Measurements from ENCODE around the gene CACNA2D2.

DNA sequence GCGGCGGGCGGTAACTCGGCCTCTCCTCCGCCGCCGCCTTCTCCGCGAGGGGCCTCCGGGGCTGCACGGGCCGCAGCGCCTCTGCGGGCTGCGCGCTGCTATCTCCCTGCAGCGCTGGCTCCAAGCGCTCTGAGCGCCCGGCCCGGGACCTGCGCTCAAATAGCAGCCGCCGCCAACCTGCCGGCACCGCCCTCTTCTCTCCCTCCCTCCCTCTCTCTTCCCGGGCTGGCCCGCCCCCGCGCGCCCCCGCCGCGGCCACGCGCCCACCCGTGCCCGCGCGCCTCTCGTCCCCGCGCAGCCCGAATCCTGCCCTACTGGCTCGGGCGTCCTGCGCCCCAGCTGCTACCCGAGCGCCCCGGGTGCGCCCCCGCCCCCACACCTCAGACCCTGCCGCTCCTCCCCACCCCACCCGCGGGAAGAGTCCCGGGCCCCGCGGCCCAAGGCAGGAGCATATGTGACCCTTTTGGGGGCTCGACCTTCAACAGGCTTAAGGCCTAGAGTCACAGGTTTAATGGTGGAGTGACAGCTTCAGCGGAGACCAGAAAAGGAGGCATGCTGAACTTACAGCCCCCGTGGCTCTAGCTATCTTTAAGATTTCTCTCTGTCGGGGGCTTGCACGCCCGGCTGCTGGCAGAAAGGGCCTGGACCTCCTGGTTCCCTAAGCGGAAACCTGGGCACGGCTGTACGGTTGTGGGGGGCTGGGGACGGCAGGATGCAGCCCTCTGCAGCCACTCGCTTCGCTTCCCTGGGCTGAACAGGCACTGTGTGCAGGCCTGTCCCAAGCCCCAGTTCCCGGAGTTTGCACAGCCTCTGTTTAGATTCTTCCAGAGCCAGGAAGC lies at the start of gene CACNA2D2:
- TF ChIP-seq, protein P1, sequence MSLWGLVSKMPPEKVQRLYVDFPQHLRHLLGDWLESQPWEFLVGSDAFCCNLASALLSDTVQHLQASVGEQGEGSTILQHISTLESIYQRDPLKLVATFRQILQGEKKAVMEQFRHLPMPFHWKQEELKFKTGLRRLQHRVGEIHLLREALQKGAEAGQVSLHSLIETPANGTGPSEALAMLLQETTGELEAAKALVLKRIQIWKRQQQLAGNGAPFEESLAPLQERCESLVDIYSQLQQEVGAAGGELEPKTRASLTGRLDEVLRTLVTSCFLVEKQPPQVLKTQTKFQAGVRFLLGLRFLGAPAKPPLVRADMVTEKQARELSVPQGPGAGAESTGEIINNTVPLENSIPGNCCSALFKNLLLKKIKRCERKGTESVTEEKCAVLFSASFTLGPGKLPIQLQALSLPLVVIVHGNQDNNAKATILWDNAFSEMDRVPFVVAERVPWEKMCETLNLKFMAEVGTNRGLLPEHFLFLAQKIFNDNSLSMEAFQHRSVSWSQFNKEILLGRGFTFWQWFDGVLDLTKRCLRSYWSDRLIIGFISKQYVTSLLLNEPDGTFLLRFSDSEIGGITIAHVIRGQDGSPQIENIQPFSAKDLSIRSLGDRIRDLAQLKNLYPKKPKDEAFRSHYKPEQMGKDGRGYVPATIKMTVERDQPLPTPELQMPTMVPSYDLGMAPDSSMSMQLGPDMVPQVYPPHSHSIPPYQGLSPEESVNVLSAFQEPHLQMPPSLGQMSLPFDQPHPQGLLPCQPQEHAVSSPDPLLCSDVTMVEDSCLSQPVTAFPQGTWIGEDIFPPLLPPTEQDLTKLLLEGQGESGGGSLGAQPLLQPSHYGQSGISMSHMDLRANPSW (CRISPR knock-in tag; conservative IDR thresholded peaks at IDR 0.05; ENCODE audit: low read depth): no peak
- no peak for TF ChIP-seq CREB1 (CRISPR knock-in tag; IDR thresholded peaks at IDR 0.05)
- TF ChIP-seq ZNF121 (CRISPR knock-in tag; IDR thresholded peaks at IDR 0.05): no peak
- TF ChIP-seq, protein P2, sequence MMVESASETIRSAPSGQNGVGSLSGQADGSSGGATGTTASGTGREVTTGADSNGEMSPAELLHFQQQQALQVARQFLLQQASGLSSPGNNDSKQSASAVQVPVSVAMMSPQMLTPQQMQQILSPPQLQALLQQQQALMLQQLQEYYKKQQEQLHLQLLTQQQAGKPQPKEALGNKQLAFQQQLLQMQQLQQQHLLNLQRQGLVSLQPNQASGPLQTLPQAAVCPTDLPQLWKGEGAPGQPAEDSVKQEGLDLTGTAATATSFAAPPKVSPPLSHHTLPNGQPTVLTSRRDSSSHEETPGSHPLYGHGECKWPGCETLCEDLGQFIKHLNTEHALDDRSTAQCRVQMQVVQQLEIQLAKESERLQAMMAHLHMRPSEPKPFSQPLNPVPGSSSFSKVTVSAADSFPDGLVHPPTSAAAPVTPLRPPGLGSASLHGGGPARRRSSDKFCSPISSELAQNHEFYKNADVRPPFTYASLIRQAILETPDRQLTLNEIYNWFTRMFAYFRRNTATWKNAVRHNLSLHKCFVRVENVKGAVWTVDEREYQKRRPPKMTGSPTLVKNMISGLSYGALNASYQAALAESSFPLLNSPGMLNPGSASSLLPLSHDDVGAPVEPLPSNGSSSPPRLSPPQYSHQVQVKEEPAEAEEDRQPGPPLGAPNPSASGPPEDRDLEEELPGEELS (CRISPR knock-in tag; IDR thresholded peaks at IDR 0.05): no peak
- TF ChIP-seq FOXK1 (CRISPR knock-in tag; IDR thresholded peaks at IDR 0.05): no peak
- TF ChIP-seq, protein P3, sequence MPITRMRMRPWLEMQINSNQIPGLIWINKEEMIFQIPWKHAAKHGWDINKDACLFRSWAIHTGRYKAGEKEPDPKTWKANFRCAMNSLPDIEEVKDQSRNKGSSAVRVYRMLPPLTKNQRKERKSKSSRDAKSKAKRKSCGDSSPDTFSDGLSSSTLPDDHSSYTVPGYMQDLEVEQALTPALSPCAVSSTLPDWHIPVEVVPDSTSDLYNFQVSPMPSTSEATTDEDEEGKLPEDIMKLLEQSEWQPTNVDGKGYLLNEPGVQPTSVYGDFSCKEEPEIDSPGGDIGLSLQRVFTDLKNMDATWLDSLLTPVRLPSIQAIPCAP (CRISPR knock-in tag; IDR thresholded peaks at IDR 0.05): no peak
- TF ChIP-seq, protein P4, sequence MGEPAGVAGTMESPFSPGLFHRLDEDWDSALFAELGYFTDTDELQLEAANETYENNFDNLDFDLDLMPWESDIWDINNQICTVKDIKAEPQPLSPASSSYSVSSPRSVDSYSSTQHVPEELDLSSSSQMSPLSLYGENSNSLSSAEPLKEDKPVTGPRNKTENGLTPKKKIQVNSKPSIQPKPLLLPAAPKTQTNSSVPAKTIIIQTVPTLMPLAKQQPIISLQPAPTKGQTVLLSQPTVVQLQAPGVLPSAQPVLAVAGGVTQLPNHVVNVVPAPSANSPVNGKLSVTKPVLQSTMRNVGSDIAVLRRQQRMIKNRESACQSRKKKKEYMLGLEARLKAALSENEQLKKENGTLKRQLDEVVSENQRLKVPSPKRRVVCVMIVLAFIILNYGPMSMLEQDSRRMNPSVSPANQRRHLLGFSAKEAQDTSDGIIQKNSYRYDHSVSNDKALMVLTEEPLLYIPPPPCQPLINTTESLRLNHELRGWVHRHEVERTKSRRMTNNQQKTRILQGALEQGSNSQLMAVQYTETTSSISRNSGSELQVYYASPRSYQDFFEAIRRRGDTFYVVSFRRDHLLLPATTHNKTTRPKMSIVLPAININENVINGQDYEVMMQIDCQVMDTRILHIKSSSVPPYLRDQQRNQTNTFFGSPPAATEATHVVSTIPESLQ (CRISPR knock-in tag; IDR thresholded peaks at IDR 0.05): no peak
